ENCODE data around the gene ALPK1. TPM values are rescaled to one million over a fixed set of nuclear protein-coding genes. Genes with fewer than 3 reads are reported as not detected.

Gene ALPK1
- total and polyA plus RNA-seq, 2 of the 8 experiments (the other 6 are each of a cell fraction or from before 2014, with no cell fraction given), result 0.08 to 0.43 TPM

- FAIRE-seq (no peak), DNase-seq (ENCODE audit: low read depth in 1 of 2, low spot score in 2 of 2) (no peak)
- Histone ChIP-seq H3K36me3 (ENCODE audit: control insufficient read depth in 2 of 4, insufficient read depth in 4 of 4, low read length in 3 of 4) (no peaks in the 10 kb centered on the region), H3K23ac (ENCODE audit: insufficient read length) (no peak overlapping the region), H3K27me3 (replicated peaks in 1 of 4; ENCODE audit: control insufficient read depth in 3 of 4, extremely low read depth in 1 of 4, insufficient read depth in 3 of 4, low read length in 3 of 4) (no peaks in the 10 kb centered on the region), H4K8ac (ENCODE audit: extremely low read depth, insufficient read depth, low read length) (no peak overlapping the region), H3K4ac (replicated peaks; ENCODE audit: insufficient read length, low read depth, low read length) (no peak overlapping the region), H3K4me1 (replicated peaks in 1 of 4; ENCODE audit: control insufficient read depth in 3 of 4, insufficient read depth in 4 of 4, low read length in 3 of 4) (no peaks in the 10 kb centered on the region), H3K56ac (replicated peaks; ENCODE audit: insufficient read length, low read depth, low read length) (no peak overlapping the region), H3K79me1 (ENCODE audit: low read depth, low read length) (no peaks in the 10 kb centered on the region), H2BK5ac (ENCODE audit: low read depth, low read length) (no peak overlapping the region), H3K4me3 (ENCODE audit: extremely low read depth in 1 of 4, insufficient read depth in 2 of 4, low read depth in 3 of 4, low read length in 4 of 4) (no peak overlapping the region), H2AFZ (ENCODE audit: low read length) (peak overlapping the region; percentile 17; the same call in 1 of the 2 replicates), H4K5ac (ENCODE audit: insufficient read length, low read depth, low read length) (no peak overlapping the region), H4K20me1 (replicated peaks in 1 of 2; ENCODE audit: control insufficient read depth in 1 of 2, insufficient read depth in 2 of 2, low read length in 2 of 2) (no peaks in the 10 kb centered on the region), H3K27ac (ENCODE audit: low read depth, low read length) (no peak overlapping the region), H3K23me2 (ENCODE audit: low read depth, low read length) (no peaks in the 10 kb centered on the region; the same call in 1 of the 2 replicates), H3K9ac (replicated peaks in 1 of 4; ENCODE audit: extremely low read depth in 1 of 4, low read depth in 3 of 4, low read length in 3 of 4) (no peak overlapping the region), H3K9me3 (ENCODE audit: insufficient read depth in 2 of 2, low read depth in 1 of 2, low read length in 1 of 2) (no peaks in the 10 kb centered on the region), H3K4me2 (ENCODE audit: insufficient read depth in 1 of 2, low read depth in 2 of 2, low read length in 2 of 2) (no peak overlapping the region), H2BK20ac (ENCODE audit: low read length) (no peak overlapping the region), H2BK120ac (replicated peaks; ENCODE audit: low read depth, low read length) (no peak overlapping the region), H2BK12ac (ENCODE audit: low read depth, low read length) (no peak overlapping the region), H2BK15ac (ENCODE audit: low read length) (no peak overlapping the region), H2AK5ac (ENCODE audit: low read depth, low read length) (no peak overlapping the region), H3K14ac (ENCODE audit: insufficient read length) (no peak overlapping the region), H3K79me2 (ENCODE audit: control insufficient read depth in 1 of 2, insufficient read depth in 2 of 2, low read length in 2 of 2) (no peaks in the 10 kb centered on the region), H4K91ac (replicated peaks; ENCODE audit: insufficient read length, low read length) (no peak overlapping the region), H3K18ac (ENCODE audit: extremely low read depth, low read length) (no peak overlapping the region)
- 87% methylated on average over 4 of the region's 4 CpGs; no CpG with 5 or more reads in 1 of the 2 experiments for WGBS, 2 experiments (ENCODE audit: extremely low coverage in 1 of 2, insufficient coverage in 1 of 2, insufficient read length in 1 of 2, insufficient replicate concordance in 2 of 2, low coverage in 1 of 2, low lambda C conversion rate in 2 of 2, missing lambda C conversion rate in 1 of 2)
- POLR2A ChIA-PET (ENCODE audit: partially characterized antibody), result no interaction called here
- CTCF ChIA-PET (ENCODE audit: partially characterized antibody), result interaction anchor here (0.6 to 2.6 kb wide), 5 partner anchors 9 to 136 kb away, joined by 3 to 10 read pairs (median 5); no protein-coding TSS in a partner anchor
- TF ChIP-seq RBBP5 (IDR thresholded peaks at IDR 0.05; ENCODE audit: borderline replicate concordance, low read depth, low read length), result no peak
These were observed 88.9 kb downstream of the ALPK1 start for GRCh38 chr4:112386071-112386470.
